ENCODE results near the gene BLID.

DNA sequence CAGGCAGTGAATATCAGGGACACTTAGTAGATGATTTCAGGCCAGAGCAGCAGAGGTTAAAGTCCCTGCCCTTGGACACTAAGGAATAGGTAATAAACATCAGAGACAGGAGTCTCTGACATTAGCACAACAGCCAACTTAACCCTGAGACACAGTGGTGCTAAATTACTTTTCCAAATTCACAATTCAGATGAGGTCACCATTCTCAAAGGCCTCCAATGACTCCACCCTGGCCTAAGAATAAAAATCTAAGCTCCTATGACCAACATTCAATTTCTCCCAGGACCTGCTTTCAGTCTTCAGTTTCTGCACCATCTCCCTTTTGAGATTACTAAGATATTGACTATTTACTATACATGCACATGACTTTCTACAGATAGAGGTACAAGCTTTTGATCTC is 42.0 kb downstream of the BLID start:
- TF ChIP-seq CTCF (IDR thresholded peaks at IDR 0.05 in 4 of 5, conservative IDR thresholded peaks at IDR 0.05 in 1 of 5) (no peak), POLR2A (IDR thresholded peaks at IDR 0.05) (no peak)

All from gastrocnemius medialis (tissue), 4 donors.